ENCODE data around the gene EPM2A.

The EPM2A gene

DNA sequence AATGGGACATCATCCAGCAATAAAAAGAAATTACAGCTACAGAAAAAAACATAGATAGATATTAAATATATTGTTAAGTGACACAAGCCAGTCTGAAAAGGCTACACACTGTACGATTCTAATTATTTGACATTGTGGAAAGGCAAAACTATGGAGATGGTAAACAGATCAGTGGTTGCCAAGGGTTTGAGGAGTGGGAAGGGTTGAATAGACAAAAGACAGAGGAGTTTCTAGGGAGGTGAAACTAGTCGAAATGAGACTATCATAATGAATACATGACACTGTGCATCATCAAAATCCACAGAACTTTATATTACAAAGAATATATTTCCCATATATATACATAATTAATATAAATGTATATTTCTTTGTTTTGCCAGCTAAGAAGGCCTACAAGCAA is 9.8 kb downstream of the EPM2A start:
- no peak for DNase-seq (ENCODE audit: low read depth)
- H3K4me3 ChIP-seq (ENCODE audit: control insufficient read depth, low read depth, low read length), result no peak overlapping the region
- TF ChIP-seq, protein P1, sequence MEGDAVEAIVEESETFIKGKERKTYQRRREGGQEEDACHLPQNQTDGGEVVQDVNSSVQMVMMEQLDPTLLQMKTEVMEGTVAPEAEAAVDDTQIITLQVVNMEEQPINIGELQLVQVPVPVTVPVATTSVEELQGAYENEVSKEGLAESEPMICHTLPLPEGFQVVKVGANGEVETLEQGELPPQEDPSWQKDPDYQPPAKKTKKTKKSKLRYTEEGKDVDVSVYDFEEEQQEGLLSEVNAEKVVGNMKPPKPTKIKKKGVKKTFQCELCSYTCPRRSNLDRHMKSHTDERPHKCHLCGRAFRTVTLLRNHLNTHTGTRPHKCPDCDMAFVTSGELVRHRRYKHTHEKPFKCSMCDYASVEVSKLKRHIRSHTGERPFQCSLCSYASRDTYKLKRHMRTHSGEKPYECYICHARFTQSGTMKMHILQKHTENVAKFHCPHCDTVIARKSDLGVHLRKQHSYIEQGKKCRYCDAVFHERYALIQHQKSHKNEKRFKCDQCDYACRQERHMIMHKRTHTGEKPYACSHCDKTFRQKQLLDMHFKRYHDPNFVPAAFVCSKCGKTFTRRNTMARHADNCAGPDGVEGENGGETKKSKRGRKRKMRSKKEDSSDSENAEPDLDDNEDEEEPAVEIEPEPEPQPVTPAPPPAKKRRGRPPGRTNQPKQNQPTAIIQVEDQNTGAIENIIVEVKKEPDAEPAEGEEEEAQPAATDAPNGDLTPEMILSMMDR (conservative IDR thresholded peaks at IDR 0.05; ENCODE audit: control insufficient read depth, insufficient read depth, low read depth, low read length), result no peak

GRCh38 chr6:145723646-145724045 is 11.7 kb downstream of the EPM2A start:
- TF ChIP-seq, protein P1 (conservative IDR thresholded peaks at IDR 0.05; ENCODE audit: control insufficient read depth, insufficient read depth, low read depth, low read length), result no peak
- no peak overlapping the region for H3K4me3 ChIP-seq (ENCODE audit: control insufficient read depth, low read depth, low read length)
- DNase-seq (ENCODE audit: low read depth), result no peak

DNA sequence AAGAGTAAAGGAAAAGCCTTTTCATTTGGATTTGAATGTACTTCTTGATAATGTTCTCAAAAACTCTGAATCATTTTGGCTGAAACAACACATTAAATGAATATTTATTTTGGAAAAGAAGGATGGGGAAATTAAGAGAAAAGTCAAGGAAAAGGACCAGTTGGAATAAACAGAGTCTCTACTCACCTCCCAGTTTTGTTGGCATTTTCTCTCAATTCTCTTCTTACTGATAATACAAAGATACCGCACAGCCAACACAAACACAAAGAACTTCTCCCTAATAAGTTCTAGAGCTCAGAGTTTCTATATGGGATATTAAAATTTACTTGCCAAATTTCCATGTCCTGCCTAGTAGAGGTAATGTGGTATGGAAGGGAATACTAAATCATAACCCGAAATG is 13.1 kb downstream of the EPM2A start:
- no peak for DNase-seq (ENCODE audit: low read depth)
- H3K4me3 ChIP-seq (ENCODE audit: control insufficient read depth, low read depth, low read length), result no peak overlapping the region
- TF ChIP-seq, protein P1 (conservative IDR thresholded peaks at IDR 0.05; ENCODE audit: control insufficient read depth, insufficient read depth, low read depth, low read length), result no peak

DNA sequence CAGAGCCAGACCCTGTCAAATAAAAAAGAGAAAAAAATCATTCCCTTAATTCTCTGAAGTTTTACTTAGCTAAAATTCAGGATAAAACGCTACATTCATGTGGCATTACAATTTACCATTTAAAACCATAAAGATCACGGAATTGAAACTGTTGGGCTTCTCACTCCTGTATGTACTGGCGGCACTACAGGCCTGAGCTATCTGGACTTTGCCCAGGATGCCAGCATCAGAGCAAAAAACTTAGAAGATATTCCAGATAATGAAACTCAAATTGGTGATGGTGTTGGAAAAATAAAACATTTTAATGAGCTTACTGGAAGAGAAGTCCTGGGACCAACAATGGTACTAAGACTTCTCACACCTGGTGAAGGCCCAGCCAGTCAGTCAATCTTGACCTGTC is 14.2 kb downstream of the EPM2A start:
- no peak for DNase-seq (ENCODE audit: low read depth)
- TF ChIP-seq, protein P1 (conservative IDR thresholded peaks at IDR 0.05; ENCODE audit: control insufficient read depth, insufficient read depth, low read depth, low read length), result no peak
- no peak overlapping the region for H3K4me3 ChIP-seq (ENCODE audit: control insufficient read depth, low read depth, low read length)

DNA sequence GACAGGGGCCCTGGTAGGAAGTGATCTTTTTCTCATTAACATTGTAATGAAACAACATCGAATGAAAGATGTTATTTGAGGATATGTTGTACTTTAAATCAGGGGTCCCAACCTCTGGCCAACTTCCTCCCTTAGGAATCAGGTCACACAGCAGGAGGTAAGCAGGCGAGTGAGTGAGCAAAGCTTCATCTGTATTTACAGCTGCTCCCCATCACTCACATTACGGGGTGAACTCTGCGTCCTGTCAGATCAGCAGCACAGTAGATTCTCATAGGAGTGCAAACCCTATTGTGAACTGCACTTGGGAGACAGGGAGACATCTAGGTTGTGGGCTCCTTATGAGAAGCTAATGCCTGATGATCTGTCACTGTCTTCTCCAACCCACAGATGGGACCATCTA is 19.9 kb downstream of the EPM2A start:
- TF ChIP-seq, protein P1 (conservative IDR thresholded peaks at IDR 0.05; ENCODE audit: control insufficient read depth, insufficient read depth, low read depth, low read length), result no peak
- no peak for DNase-seq (ENCODE audit: low read depth)
- no peak overlapping the region for H3K4me3 ChIP-seq (ENCODE audit: control insufficient read depth, low read depth, low read length)

- DNase-seq (ENCODE audit: low read depth), result peak; percentile 40
- no peak overlapping the region for H3K4me3 ChIP-seq (ENCODE audit: control insufficient read depth, low read depth, low read length)
- TF ChIP-seq, protein P1 (conservative IDR thresholded peaks at IDR 0.05; ENCODE audit: control insufficient read depth, insufficient read depth, low read depth, low read length), result no peak
These were observed 20.6 kb downstream of the EPM2A start for GRCh38 chr6:145714731-145715130.

- DNase-seq (ENCODE audit: low read depth), result no peak
- H3K4me3 ChIP-seq (ENCODE audit: control insufficient read depth, low read depth, low read length), result no peak overlapping the region
- TF ChIP-seq, protein P1 (conservative IDR thresholded peaks at IDR 0.05; ENCODE audit: control insufficient read depth, insufficient read depth, low read depth, low read length), result no peak
These were observed 21.5 kb downstream of the EPM2A start for GRCh38 chr6:145713773-145714172.
